Left lobe of liver (tissue), 2 donors: ENCODE results near the gene MMD2. TPM values are rescaled to one million over a fixed set of nuclear protein-coding genes. Genes with fewer than 3 reads are reported as not detected.
"Not testable (repeated sequence)": the region's sequence is repeated elsewhere in the genome, so short reads cannot be mapped to it uniquely, and the experiment has no call there.

ENCODE experiments used
- ATAC-seq: fragments of 200-7000 bp; cut with Tn5 transposase; one replicate; pipeline ENCODE4 v1.9.1; 2020; ENCODE audit warnings: mild to moderate bottlenecking, moderate library complexity
- DNase-seq: peaks from one replicate; pipeline ENCODE4 v3.0.0-alpha.2; 2020; ENCODE audit warnings: low spot score
- total RNA-seq: library from RNA; stranded (reverse); gene quantifications from one replicate; pipeline ENCODE4 v1.2.1, GENCODE V29; 2021
- donor health status: DM: no; HTN: no; CAD: no; lungs with moderate emphysema.
- donor health status: DM: no; HTN: yes; CAD: no.

The MMD2 gene
- total RNA-seq, 1 donor from 2014 or later, result not detected

GRCh38 chr7:4895766-4896165 lies 63.2 kb downstream of the MMD2 start:
- no peak for ATAC-seq
- no peak for DNase-seq

GRCh38 chr7:4894482-4894881 lies 64.5 kb downstream of the MMD2 start:
- DNase-seq, result no peak
- ATAC-seq, result no peak

DNA sequence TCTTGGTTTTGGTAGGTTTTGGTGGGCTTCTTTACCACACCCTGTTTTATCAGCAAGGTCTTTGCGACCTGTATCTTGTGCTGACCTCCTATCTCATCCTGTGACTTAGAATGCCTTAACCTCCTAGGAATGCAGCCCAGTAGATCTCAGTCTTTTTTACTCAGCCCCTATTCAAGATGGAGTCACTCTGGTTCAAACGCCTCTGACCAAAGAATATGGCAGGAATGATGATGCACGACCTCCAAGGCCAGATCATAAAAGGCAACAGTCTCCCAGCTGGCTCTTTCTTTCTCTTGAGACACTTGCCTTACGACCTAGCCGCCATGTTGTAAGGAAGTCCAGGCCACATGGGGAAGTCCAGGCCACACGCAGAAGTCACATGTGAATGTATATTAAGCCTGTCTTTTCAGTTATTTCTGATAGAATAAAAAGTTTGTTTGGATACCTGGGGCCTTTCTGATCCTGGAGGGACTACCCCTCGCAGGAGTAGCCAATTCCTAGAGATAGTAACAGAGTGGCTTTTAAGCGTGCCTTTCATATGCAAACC lies 65.0 kb downstream of the MMD2 start:
- ATAC-seq (no peak), DNase-seq (no peak)

DNA sequence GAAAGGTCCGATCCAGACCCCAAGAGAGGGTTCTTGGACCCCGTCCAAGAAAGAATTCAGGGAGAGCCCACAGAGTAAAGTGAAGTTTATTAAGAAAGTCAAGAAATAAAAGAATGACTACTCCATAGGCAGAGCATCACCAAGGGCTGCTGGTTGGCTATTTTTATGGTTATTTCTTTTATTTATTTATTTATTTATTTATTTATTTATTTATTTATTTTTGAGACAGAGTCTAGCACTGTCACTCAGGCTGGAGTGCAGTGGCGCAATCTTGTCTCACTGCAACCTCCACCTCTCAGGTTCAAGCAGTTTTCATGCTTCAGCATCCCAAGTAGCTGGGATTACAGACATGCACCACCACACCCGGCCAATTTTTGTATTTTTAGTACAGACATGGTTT lies 65.8 kb downstream of the MMD2 start:
- not testable (repeated sequence) for DNase-seq, ATAC-seq

GRCh38 chr7:4891522-4891921 lies 67.5 kb downstream of the MMD2 start:
- DNase-seq, result not testable (repeated sequence)

DNA sequence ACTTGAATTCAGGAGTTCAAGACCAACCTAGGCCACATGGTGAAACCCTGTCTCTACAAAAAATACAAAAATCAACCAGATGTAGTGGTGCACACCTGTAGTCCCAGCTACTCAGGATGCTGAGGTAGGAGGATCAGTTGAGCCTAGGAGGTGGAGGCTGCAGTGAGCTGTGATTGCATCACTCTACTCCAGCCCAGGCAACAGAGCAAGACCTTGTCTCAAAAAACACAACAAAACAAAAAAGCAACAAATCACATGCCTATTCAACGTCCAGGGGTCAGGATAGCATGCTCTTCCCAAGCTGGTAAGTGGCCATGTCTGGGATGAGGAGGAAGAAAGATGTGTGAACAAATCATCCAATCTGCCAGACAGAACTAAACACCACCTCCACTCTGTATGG lies 69.3 kb downstream of the MMD2 start:
- ATAC-seq, result no peak
- DNase-seq, result no peak

More at GRCh38 chr7:4891522-4891921, 67.5 kb downstream of the MMD2 start:
- ATAC-seq, result not testable (repeated sequence)

- ATAC-seq, result no peak
- no peak for DNase-seq
Measured at GRCh38 chr7:4888161-4888560, 70.8 kb downstream of the MMD2 start.

- DNase-seq (no peak), ATAC-seq (no peak)
Measured at GRCh38 chr7:4886671-4887070, 72.3 kb downstream of the MMD2 start.

DNA sequence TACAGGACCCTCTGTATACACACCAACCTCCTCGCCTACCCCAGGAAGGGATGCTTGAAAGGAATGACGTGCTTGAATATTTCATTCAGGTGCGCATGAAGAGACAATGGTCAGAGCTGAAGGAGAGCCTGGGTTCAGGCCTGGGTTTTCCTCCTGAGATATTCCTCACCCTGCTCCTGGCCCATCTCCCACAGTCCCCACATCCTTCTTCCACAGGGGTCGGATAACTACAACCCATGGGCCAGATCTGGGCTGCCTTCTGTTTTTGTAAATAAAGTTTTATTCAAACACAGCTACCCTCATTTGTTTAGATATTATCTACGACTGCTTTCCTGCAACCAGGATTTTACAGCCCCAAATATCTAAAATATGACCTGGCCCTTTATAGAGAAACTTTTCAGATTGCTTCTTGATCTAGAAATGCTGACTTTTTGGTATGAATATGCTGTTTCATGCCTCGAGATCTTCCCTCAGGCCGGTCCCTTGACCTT lies 73.6 kb downstream of the MMD2 start:
- ATAC-seq, result no peak
- no peak for DNase-seq

DNA sequence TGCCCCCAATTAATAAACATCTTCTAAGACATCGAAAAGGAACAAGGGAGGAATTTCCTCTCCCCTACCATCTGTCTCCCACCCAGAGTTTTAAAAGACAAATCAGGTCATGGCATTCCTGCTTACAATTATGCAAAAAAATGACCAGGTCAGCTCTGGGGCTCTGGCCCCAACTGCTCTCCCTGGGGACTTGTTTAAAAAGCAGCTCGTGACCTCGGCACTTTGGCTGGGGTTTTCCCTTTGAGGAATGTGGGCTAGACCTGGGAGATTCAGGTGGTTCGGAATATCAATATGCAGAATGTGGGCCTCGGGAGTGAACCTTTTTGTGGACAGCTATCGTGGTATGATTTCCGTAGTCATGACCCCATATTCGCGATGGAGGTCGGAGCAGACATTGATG lies 74.8 kb downstream of the MMD2 start:
- no peak for DNase-seq
- ATAC-seq, result no peak

GRCh38 chr7:4883372-4884144 lies 75.4 kb downstream of the MMD2 start, which contains the start of gene RADIL:
Gene RADIL (minus strand): TSS chr7:4883716. CDS start chr7:4878139, 5,577 bp downstream.
- peak; percentile 58 for DNase-seq
- ATAC-seq, result peak; percentile 75

DNA sequence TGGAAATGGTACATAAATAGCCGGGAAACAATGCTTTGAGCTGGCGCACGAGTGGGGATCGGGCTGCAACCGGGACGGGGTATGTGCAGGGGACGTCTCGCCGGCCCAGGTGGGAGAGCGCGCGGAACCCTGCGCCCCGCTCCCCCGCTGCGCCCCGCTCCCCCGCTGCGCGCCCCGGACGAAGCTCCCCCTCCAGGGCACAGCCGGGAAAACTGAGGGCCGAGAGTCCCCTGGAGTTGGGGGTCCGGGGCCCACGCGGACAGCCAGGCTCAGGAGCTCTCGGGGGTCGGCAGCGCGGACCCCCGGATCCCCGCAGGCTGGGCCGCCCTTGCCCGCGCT lies 76.0 kb downstream of the MMD2 start:
- no peak for ATAC-seq
- no peak for DNase-seq

DNA sequence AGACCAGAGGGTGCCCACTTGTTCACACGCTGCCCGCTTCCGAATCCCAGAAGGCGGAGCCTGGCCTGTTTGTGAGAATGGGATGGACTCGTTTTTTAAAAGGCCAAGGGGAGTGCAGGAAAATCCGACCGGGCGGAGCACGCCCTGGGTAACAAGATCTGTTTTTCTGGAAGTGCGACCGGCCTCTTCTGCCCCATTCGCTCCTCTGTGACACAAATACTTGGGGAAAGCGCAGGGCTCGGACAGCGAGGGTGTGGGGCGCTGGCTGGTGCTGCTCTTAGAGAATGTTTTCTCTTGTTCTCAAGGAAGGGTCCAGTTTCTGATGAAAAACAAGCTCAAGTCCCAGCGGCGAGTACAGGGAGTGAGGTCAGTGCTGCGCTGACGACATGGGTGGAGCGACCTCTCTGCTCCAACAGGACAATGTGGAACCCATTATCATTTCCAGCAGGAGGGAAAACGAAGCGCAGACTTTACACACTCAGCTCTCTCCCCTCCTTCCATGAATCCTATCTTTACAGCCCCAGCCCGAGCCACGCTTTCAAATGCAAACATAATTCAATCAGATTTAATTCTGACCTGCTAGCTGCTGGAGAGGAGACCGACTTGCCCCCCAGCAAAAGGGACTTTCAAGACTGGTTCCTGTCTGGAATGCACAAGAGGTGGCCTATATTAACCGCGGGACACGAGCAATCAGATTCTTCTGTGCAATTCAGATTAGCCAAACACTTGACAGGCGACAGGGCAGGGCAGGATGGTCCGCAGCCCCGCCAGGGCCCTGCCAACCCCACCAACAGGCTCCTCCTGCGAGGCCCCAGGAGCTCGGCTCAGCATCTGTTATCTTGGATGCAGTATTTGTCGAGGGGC lies 76.6 kb downstream of the MMD2 start:
- ATAC-seq, result peak; percentile 37
- DNase-seq, result no peak

DNA sequence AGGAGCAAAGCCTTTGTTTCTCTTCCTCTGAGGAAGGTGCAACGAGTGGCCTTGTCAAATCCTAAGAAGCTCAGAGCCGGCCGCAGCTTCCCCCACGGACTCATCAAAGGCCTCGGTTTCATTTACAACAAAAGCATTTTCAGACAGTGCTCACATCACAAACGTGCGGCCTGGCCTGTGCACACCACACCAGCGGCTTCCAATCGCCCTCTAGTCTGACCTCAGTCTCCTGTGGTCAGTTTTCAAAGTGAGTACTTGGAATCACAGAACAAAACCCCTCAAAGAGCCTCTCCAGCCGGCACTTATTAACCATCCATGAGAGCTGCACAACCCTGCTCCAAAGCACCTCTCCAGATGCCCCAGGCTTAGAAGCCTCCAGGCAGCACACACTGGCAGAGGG lies 78.8 kb downstream of the MMD2 start:
- ATAC-seq (no peak), DNase-seq (no peak)

GRCh38 chr7:4879396-4880081 lies 79.4 kb downstream of the MMD2 start:
- DNase-seq (no peak), ATAC-seq (no peak)

GRCh38 chr7:4878336-4879335 lies 80.4 kb downstream of the MMD2 start:
- ATAC-seq (no peak), DNase-seq (no peak)

- no peak for ATAC-seq
- no peak for DNase-seq
Measured at GRCh38 chr7:4876586-4876985, 82.4 kb downstream of the MMD2 start.

GRCh38 chr7:4875391-4875790 lies 83.6 kb downstream of the MMD2 start:
- ATAC-seq (no peak), DNase-seq (no peak)

DNA sequence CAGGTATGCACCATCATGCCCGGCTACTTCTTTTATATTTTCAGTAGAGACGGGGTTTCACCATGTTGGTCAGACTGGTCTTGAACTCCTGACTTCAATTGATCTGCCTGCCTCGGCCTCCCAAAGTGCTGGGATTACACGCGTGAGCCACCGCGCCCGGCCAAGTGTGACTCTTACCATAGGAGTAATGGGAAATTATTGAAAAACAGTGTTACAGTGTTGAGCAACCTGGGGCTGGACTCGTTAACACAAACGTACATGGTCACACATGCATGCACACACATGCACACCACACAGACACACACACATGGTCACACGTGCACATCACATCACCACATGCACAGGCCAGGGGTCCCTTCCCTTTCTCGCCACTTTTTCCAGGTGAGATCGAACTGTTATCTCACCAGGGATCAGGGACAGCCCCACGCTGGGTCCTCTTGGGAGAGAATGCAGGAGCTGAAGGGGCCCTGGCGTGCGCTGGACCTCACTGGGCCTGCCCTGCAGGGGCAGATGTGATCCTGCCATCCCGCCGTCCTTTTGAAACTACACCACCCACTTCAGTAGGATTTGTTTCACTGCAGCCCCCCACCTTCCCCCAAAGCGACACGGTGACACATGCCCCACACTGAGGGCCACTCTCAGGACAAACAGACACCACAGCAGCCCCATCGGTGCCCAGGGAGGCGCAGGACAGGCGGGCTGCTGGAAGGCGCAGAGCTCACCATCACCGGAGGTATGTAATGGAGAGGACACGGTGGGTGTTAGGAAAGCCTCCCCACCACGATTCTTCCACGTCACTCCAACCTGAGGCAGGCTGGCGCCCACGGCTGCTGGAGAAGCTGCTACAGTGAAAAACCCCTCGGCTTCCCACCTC lies 85.7 kb downstream of the MMD2 start:
- DNase-seq (no peak), ATAC-seq (no peak)
